ENCODE measurements around the gene DCST1.

DCST1 gene

GRCh38 chr1:155093911-155094621 is 60.4 kb downstream of the DCST1 start:
- DNase-seq, result no peak

- DNase-seq, result no peak
Measured at GRCh38 chr1:155094622-155094948, 61.0 kb downstream of the DCST1 start.

- no peak for DNase-seq
Measured at GRCh38 chr1:155099331-155099730, 65.7 kb downstream of the DCST1 start.
